ENCODE data around the gene RIPOR1. TPM values are rescaled to one million over a fixed set of nuclear protein-coding genes. Genes with fewer than 3 reads are reported as not detected.

Gene RIPOR1
- total and polyA plus RNA-seq, 2 of the 4 experiments (the other 2 are of a cell fraction): 9.5 to 41.3 TPM

GRCh38 chr16:67529582-67530012 is 968 bp downstream of the RIPOR1 start:
- CTCF ChIA-PET: interaction anchor here (1.5 kb wide), 1 partner anchor 9 kb away, joined by 7 read pairs; no protein-coding TSS in a partner anchor
- peak overlapping the region; percentile 51 for H3K18ac ChIP-seq (ENCODE audit: low read depth, low read length)
- no peak for DNase-seq
- dilution Hi-C loops (cut with HindIII; ENCODE audit: low sequenced_read_pairs, unreplicated experiment): no loop called here
- peak overlapping the region; percentile 81 for H2BK120ac ChIP-seq (ENCODE audit: low read depth, low read length)
- H3K23ac ChIP-seq (ENCODE audit: low read depth, low read length): peak overlapping the region; percentile 98
- intact Hi-C loops (cut with micrococcal nuclease): loop anchor here (10.0 kb wide), 1 partner anchor 275 kb away; the partner anchor contains the start of genes RANBP10 and TSNAXIP1
- H2AK5ac ChIP-seq (ENCODE audit: low read depth, low read length): peak overlapping the region; percentile 98
- peaks cover 27 to 48% of the 10 kb centered on the region in 2 experiments for H3K79me1 ChIP-seq (ENCODE audit: low read depth in 1 of 2, low read length in 2 of 2)
- 0% methylated on average over 3 of the region's 16 CpGs; no CpG with 5 or more reads in 1 of the 2 experiments for WGBS, 2 experiments (ENCODE audit: extremely low coverage in 2 of 2, insufficient read length in 1 of 2)
- H3K4me3 ChIP-seq (ENCODE audit: insufficient read depth, low read depth, low read length): peak overlapping the region; percentile 85
- BruUV-seq (replicated peaks): no TSS peak
- H4K8ac ChIP-seq (ENCODE audit: low read depth in 2 of 2, low read length in 2 of 2): peak overlapping the region; percentile 74 to 85
- peaks cover 15% of the 10 kb centered on the region for H3K4me1 ChIP-seq (ENCODE audit: control insufficient read depth, insufficient read depth, low read length)
- peak overlapping the region; percentile 84 for H3K56ac ChIP-seq (ENCODE audit: extremely low read depth, insufficient read depth, low read length)
- peak overlapping the region; percentile 74 for H2BK5ac ChIP-seq (ENCODE audit: low read depth, low read length, poor library complexity, severe bottlenecking)
- ATAC-seq (ENCODE audit: low read depth): peak; percentile 8
- POLR2A ChIA-PET (ENCODE audit: unreplicated experiment): no interaction called here
- TF ChIP-seq RAD21 (IDR thresholded peaks at IDR 0.05; ENCODE audit: low read length) (no peak), RFX5 (IDR thresholded peaks at IDR 0.05; ENCODE audit: low read depth, low read length) (no peak), CHD1 (IDR thresholded peaks at IDR 0.05; ENCODE audit: low read depth, low read length) (no peak; the same call in 1 of the 2 replicates), BHLHE40 (IDR thresholded peaks at IDR 0.05; ENCODE audit: low read depth, low read length) (no peak), SMC3 (IDR thresholded peaks at IDR 0.05; ENCODE audit: low read depth, low read length) (no peak), RCOR1 (IDR thresholded peaks at IDR 0.05; ENCODE audit: insufficient replicate concordance, low read length) (no peak), CEBPB (IDR thresholded peaks at IDR 0.05; ENCODE audit: low read depth, low read length) (no peak), POLR2A (IDR thresholded peaks at IDR 0.05; ENCODE audit: low read depth, low read length) (no peak), CTCF (conservative IDR thresholded peaks at IDR 0.05; ENCODE audit: low read depth, low read length) (no peak), MAFK (IDR thresholded peaks at IDR 0.05; ENCODE audit: low read depth, low read length) (no peak), MAZ (IDR thresholded peaks at IDR 0.05; ENCODE audit: borderline replicate concordance, low read depth, low read length) (no peak), FOS (IDR thresholded peaks at IDR 0.05; ENCODE audit: low read depth, low read length) (no peak), MXI1 (IDR thresholded peaks at IDR 0.05; ENCODE audit: borderline replicate concordance, low read depth, low read length) (no peak)
- TF ChIP-seq, protein P1, sequence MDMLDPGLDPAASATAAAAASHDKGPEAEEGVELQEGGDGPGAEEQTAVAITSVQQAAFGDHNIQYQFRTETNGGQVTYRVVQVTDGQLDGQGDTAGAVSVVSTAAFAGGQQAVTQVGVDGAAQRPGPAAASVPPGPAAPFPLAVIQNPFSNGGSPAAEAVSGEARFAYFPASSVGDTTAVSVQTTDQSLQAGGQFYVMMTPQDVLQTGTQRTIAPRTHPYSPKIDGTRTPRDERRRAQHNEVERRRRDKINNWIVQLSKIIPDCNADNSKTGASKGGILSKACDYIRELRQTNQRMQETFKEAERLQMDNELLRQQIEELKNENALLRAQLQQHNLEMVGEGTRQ (IDR thresholded peaks at IDR 0.05; ENCODE audit: low read depth, low read length): no peak
- TF ChIP-seq, protein P2, sequence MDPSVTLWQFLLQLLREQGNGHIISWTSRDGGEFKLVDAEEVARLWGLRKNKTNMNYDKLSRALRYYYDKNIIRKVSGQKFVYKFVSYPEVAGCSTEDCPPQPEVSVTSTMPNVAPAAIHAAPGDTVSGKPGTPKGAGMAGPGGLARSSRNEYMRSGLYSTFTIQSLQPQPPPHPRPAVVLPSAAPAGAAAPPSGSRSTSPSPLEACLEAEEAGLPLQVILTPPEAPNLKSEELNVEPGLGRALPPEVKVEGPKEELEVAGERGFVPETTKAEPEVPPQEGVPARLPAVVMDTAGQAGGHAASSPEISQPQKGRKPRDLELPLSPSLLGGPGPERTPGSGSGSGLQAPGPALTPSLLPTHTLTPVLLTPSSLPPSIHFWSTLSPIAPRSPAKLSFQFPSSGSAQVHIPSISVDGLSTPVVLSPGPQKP (IDR thresholded peaks at IDR 0.05; ENCODE audit: borderline replicate concordance, low read depth, low read length): no peak
- no peaks in the 10 kb centered on the region for H3K27me3 ChIP-seq (ENCODE audit: control insufficient read depth, insufficient read depth, low read length)
- H3K9me3 ChIP-seq (ENCODE audit: control insufficient read depth, insufficient read depth, low read length): no peaks in the 10 kb centered on the region
- peak overlapping the region; percentile 96 for H3K14ac ChIP-seq (replicated peaks; ENCODE audit: low read depth, low read length)
- peaks cover 41% of the 10 kb centered on the region for H4K20me1 ChIP-seq (ENCODE audit: insufficient read depth, low read length)
- H4K91ac ChIP-seq (ENCODE audit: insufficient read depth, low read depth, low read length): peak overlapping the region; percentile 80
- H3K36me3 ChIP-seq (ENCODE audit: control insufficient read depth, insufficient read depth, low read length): no peaks in the 10 kb centered on the region
- H2BK15ac ChIP-seq (ENCODE audit: low read depth, low read length): peak overlapping the region; percentile 51; the same call in 2 of the 3 replicates
- peak overlapping the region; percentile 86 for H2AK9ac ChIP-seq (replicated peaks; ENCODE audit: low read depth, low read length, poor library complexity)
- H2BK20ac ChIP-seq (ENCODE audit: low read depth, low read length): no peak overlapping the region
- H2AFZ ChIP-seq (replicated peaks; ENCODE audit: low read length, poor library complexity): peak overlapping the region; percentile 74
- peak overlapping the region; percentile 88 for H3K27ac ChIP-seq (ENCODE audit: insufficient read depth, low read length)
- H3K9me1 ChIP-seq (ENCODE audit: insufficient read depth, low read length): peaks cover 20% of the 10 kb centered on the region
- peak overlapping the region; percentile 94 for H3K4me2 ChIP-seq (ENCODE audit: low read depth, low read length)
- peak overlapping the region; percentile 96 for H3K4ac ChIP-seq (ENCODE audit: low read depth, low read length)
- H4K5ac ChIP-seq (ENCODE audit: low read depth, low read length): peak overlapping the region; percentile 90
- H3K9ac ChIP-seq (ENCODE audit: low read depth, low read length): peak overlapping the region; percentile 93
- in situ Hi-C loops (cut with MboI; ENCODE audit: low sequenced_read_pairs): loop anchor here (10.0 to 25.0 kb wide), 2 partner anchors 135 to 408 kb away; partner anchors contain the start of genes ACD, C16orf86, CTRL and ENKD1

All from IMR-90 (cell line).